HepG2 (cell line): Measurements from ENCODE around the gene UST. TPM values are rescaled to one million over a fixed set of nuclear protein-coding genes. Genes with fewer than 3 reads are reported as not detected.

Source experiments
- ATAC-seq: fragments of 200-7000 bp; cut with Tn5 transposase; 3 replicates; pipeline ENCODE4 v1.9.1; 2020; ENCODE audit warnings: mild to moderate bottlenecking, moderate library complexity
- BruUV-seq: library from RNA; stranded (reverse); fragments of 400-500 nt; replicated peaks from 2 replicates; lab custom pipeline; 2021; lab: Mats Ljungman, UMichigan
- CTCF ChIA-PET: fragments of 300-600 bp; formaldehyde crosslinking; extraction: SDS; loops from one replicate; lab custom pipeline; 2021; ENCODE audit warnings: low total read pairs, inconsistent platforms, low intra/inter-chr PET ratio; lab: Yijun Ruan, JAX
- POLR2A ChIA-PET: fragments of 350-600 bp; sonication (Branson Sonifier 250); formaldehyde crosslinking; loops from one replicate; lab custom pipeline; 2020; ENCODE audit warnings: antibody characterized with exemption, inconsistent platforms; lab: Yijun Ruan, JAX
- DNase-seq: peaks from one replicate; pipeline ENCODE4 v3.0.0-alpha.2; 2015; ENCODE audit warnings: low spot score
- FAIRE-seq: peaks from 3 replicates; lab custom pipeline; 2011; peaks lifted over from hg19 to GRCh38; lab: Jason Lieb, UNC
- H2AFZ ChIP-seq: one replicate; pipeline ENCODE4 v1.6.1; 2011; ENCODE audit warnings: low read length, inconsistent platforms
- H3K27ac ChIP-seq: fragments of 300-600 bp; 3 replicates; pipeline ENCODE4 v1.8.0; 2011; ENCODE audit warnings: mixed run types, mild to moderate bottlenecking, mixed read lengths, low read length, inconsistent platforms; ENCODE audit not compliant: insufficient read depth; ENCODE audit errors: extremely low read length
- H3K27me3 ChIP-seq, 2 experiments: fragments of 200-600 bp in 1 of 2; 2 replicates in 1 of 2; 3 replicates in 1 of 2; pipeline versions ENCODE4 v1.6.0 to v1.8.0; 2011; ENCODE audit warnings: low read length in 2 of 2, mild to moderate bottlenecking in 2 of 2, moderate library complexity in 2 of 2, inconsistent platforms in 1 of 2; ENCODE audit not compliant: insufficient read depth in 2 of 2, control insufficient read depth in 1 of 2
- H3K36me3 ChIP-seq, 2 experiments: fragments of 200-600 bp in 1 of 2; replicated peaks in 1 of 2; 2 replicates in 1 of 2; 3 replicates in 1 of 2; pipeline versions ENCODE4 v1.5.1 to v1.8.0; 2011; ENCODE audit warnings: low read length in 2 of 2, inconsistent platforms in 1 of 2; ENCODE audit not compliant: insufficient read depth in 2 of 2, control insufficient read depth in 1 of 2
- H3K4me1 ChIP-seq: 2 replicates; pipeline ENCODE4 v1.5.1; 2012; ENCODE audit warnings: low read length, inconsistent platforms; ENCODE audit not compliant: insufficient read depth
- H3K4me2 ChIP-seq: 2 replicates; pipeline ENCODE4 v1.6.0; 2011; ENCODE audit warnings: low read depth, low read length, inconsistent platforms
- H3K4me3 ChIP-seq, 3 experiments: fragments of 200-600 bp in 1 of 3; sonication (generic), shearing (Covaris generic) in 1 of 3; replicated peaks in 1 of 3; 2 replicates each; pipeline ENCODE4 v1.5.1; 2011 to 2016; ENCODE audit warnings: low read length in 3 of 3, inconsistent platforms in 2 of 3, low read depth in 2 of 3, mild to moderate bottlenecking in 2 of 3, control low read depth in 1 of 3, mixed read lengths in 1 of 3; ENCODE audit not compliant: insufficient read depth in 1 of 3
- H3K79me2 ChIP-seq: one replicate; pipeline ENCODE4 v1.6.1; 2011; ENCODE audit warnings: low read length, inconsistent platforms; ENCODE audit not compliant: insufficient read depth
- H3K9ac ChIP-seq: 2 replicates; pipeline ENCODE4 v1.6.0; 2011; ENCODE audit warnings: mild to moderate bottlenecking, low read depth, low read length, inconsistent platforms; ENCODE audit not compliant: insufficient read depth
- H3K9me3 ChIP-seq: 2 replicates; pipeline ENCODE4 v1.5.1; 2012; ENCODE audit warnings: mild to moderate bottlenecking, low read length
- H4K20me1 ChIP-seq: 2 replicates; pipeline ENCODE4 v1.6.0; 2011; ENCODE audit warnings: inconsistent platforms, mild to moderate bottlenecking, low read length, moderate library complexity; ENCODE audit not compliant: insufficient read depth
- ATF7-NPFF ChIP-seq: sonication (generic); formaldehyde crosslinking; IDR thresholded peaks from 2 replicates; pipeline ENCODE4 v1.8.1; 2023; ENCODE audit warnings: mild to moderate bottlenecking, low read depth, missing genetic modification reagents, moderate library complexity
- DR1 ChIP-seq: sonication (generic); formaldehyde crosslinking; IDR thresholded peaks from 2 replicates; pipeline ENCODE4 v1.8.0; 2021; ENCODE audit warnings: mild to moderate bottlenecking, missing genetic modification reagents, inconsistent platforms
- E2F1 ChIP-seq: sonication (generic); formaldehyde crosslinking; IDR thresholded peaks from 2 replicates; pipeline ENCODE4 v1.5.0; 2020; ENCODE audit warnings: missing genetic modification reagents
- NFIC ChIP-seq: IDR thresholded peaks from 2 replicates; pipeline ENCODE4 v1.6.1; 2012; ENCODE audit warnings: mild to moderate bottlenecking, low read length, inconsistent platforms
- NONO ChIP-seq, 2 experiments: fragments of 450-650 bp in 1 of 2; sonication (generic) in 1 of 2; formaldehyde crosslinking in 1 of 2; IDR thresholded peaks in 1 of 2; conservative IDR thresholded peaks in 1 of 2; 2 replicates each; pipeline versions ENCODE4 v1.6.1 to v1.8.0; 2017 to 2022; ENCODE audit warnings: mild to moderate bottlenecking in 1 of 2, missing genetic modification reagents in 1 of 2, moderate library complexity in 1 of 2
- SNAPC4 ChIP-seq: sonication (generic); formaldehyde crosslinking; IDR thresholded peaks from 2 replicates; pipeline ENCODE4 v1.4.0; 2020; ENCODE audit warnings: mild to moderate bottlenecking, missing genetic modification reagents
- ZKSCAN5 ChIP-seq: sonication (generic); formaldehyde crosslinking; IDR thresholded peaks from 2 replicates; pipeline ENCODE4 v1.5.1; 2020; ENCODE audit warnings: mild to moderate bottlenecking, missing genetic modification reagents
- ZNF234 ChIP-seq: sonication (generic); formaldehyde crosslinking; conservative IDR thresholded peaks from 2 replicates; pipeline ENCODE4 v1.5.1; 2020; ENCODE audit warnings: mild to moderate bottlenecking, missing genetic modification reagents
- ZNF383 ChIP-seq: sonication (generic); formaldehyde crosslinking; IDR thresholded peaks from 2 replicates; pipeline ENCODE4 v1.4.0; 2020; ENCODE audit warnings: missing genetic modification reagents, mild to moderate bottlenecking, borderline replicate concordance
- ZNF547 ChIP-seq: sonication (generic); formaldehyde crosslinking; IDR thresholded peaks from 2 replicates; pipeline ENCODE4 v1.5.1; 2020; ENCODE audit warnings: mild to moderate bottlenecking, missing genetic modification reagents
- ZSCAN30 ChIP-seq: sonication (generic); formaldehyde crosslinking; IDR thresholded peaks from 2 replicates; pipeline ENCODE4 v1.5.0; 2020; ENCODE audit warnings: mild to moderate bottlenecking, missing genetic modification reagents
- WGBS: methylation state at CpG from one replicate; pipeline ENCODE4 v1.1.6; 2017; ENCODE audit warnings: low lambda C conversion rate; 5-methylcytosine and 5-hydroxymethylcytosine counted together
- in situ Hi-C: cut with HindIII; loops from 2 replicates; pipeline ENCODE4 v1.10.0; 2017; ENCODE audit warnings: low pct_unique_long_range_greater_than_20kb; ENCODE audit not compliant: extremely low pct_ligation_motif_present
- intact Hi-C: fragments of 100-400 bp; cut with micrococcal nuclease; formaldehyde crosslinking; loops from one replicate; pipeline ENCODE4 v1.10.0; 2022; ENCODE audit not compliant: unreplicated experiment
- polyA plus RNA-seq, 8 experiments: library from polyadenylated mRNA; depleted of rRNA in 3 of 8; stranded (reverse) in 7 of 8; unstranded in 1 of 8; fragments of >200 nt; fragmentation: Illumina TruSeq in 4 of 8; extraction: Trizol in 4 of 8; gene quantifications; 2 replicates each; pipeline versions ENCODE4 v1.2.1 to v1.2.3, GENCODE V29; 2011 to 2016; ENCODE audit warnings: low read depth in 4 of 8, missing spikeins in 1 of 8, mixed read lengths in 1 of 8; ENCODE audit not compliant: insufficient read depth in 1 of 8
- total RNA-seq, 5 experiments: library from RNA; depleted of rRNA; stranded (reverse); fragments of >200 nt; fragmentation: Illumina TruSeq; extraction: Trizol; gene quantifications; 2 replicates each; pipeline ENCODE4 v1.2.3, GENCODE V29; 2016; ENCODE audit warnings: low read depth in 1 of 5

UST gene
- total and polyA plus RNA-seq, 2 of the 13 experiments (the other 11 are each of a cell fraction or from before 2014, with no cell fraction given) = 0.27 TPM; not detected in 1

GRCh38 chr6:148768646-148769270 lies 21.9 kb downstream of the UST start:
- no peak for ATAC-seq
- FAIRE-seq = no peak
- 9% methylated on average over 3 of the region's 3 CpGs for WGBS
- ChIA-PET POLR2A (no interaction called here), CTCF (no interaction called here)
- H3K27ac ChIP-seq = no peak overlapping the region
- H3K9me3 ChIP-seq = no peaks in the 10 kb centered on the region
- H3K27me3 ChIP-seq = peaks cover 0 to 12% of the 10 kb centered on the region in 2 experiments; a peak in 1 of 5 replicates
- no peaks in the 10 kb centered on the region for H4K20me1 ChIP-seq
- H2AFZ ChIP-seq = no peak overlapping the region
- no TSS peak for BruUV-seq
- no peak overlapping the region for H3K9ac ChIP-seq
- no peak overlapping the region for H3K4me3 ChIP-seq
- intact Hi-C loops (no loop called here), in situ Hi-C loops (no loop called here)
- no peaks in the 10 kb centered on the region for H3K79me2 ChIP-seq
- no peak for DNase-seq
- H3K4me2 ChIP-seq = no peak overlapping the region
- no peaks in the 10 kb centered on the region for H3K4me1 ChIP-seq
- H3K36me3 ChIP-seq = no peaks in the 10 kb centered on the region
- no peak for TF ChIP-seq ZSCAN30 (CRISPR knock-in tag)
- TF ChIP-seq, all 625 proteins: peak for 0

GRCh38 chr6:148769304-148769968 lies 22.6 kb downstream of the UST start:
- Histone ChIP-seq H4K20me1 (no peaks in the 10 kb centered on the region), H3K4me3 (no peak overlapping the region), H3K79me2 (no peaks in the 10 kb centered on the region), H3K4me2 (no peak overlapping the region), H3K27ac (no peak overlapping the region), H3K27me3 (peaks cover 0 to 14% of the 10 kb centered on the region in 2 experiments; a peak in 1 of 5 replicates), H3K9ac (no peak overlapping the region), H3K9me3 (no peaks in the 10 kb centered on the region), H3K36me3 (no peaks in the 10 kb centered on the region), H3K4me1 (no peaks in the 10 kb centered on the region), H2AFZ (no peak overlapping the region)
- DNase-seq (no peak), ATAC-seq (no peak), FAIRE-seq (no peak)
- intact Hi-C loops = no loop called here
- WGBS = 8% methylated on average over 4 of the region's 4 CpGs
- no TSS peak for BruUV-seq
- in situ Hi-C loops = no loop called here
- POLR2A ChIA-PET = no interaction called here
- CTCF ChIA-PET = no interaction called here
- no peak for TF ChIP-seq NFIC
- no peak for TF ChIP-seq ZNF383 (CRISPR knock-in tag)
- TF ChIP-seq NONO (IDR thresholded peaks at IDR 0.05) = no peak
- TF ChIP-seq NONO (CRISPR knock-in tag; conservative IDR thresholded peaks at IDR 0.05) = no peak
- TF ChIP-seq DR1 (CRISPR knock-in tag) = no peak
- no peak for TF ChIP-seq ZNF547 (CRISPR knock-in tag)
- no peak for TF ChIP-seq ZNF234 (CRISPR knock-in tag)
- TF ChIP-seq SNAPC4 (CRISPR knock-in tag) = no peak
- no peak for TF ChIP-seq E2F1
- no peak for TF ChIP-seq ATF7-NPFF (CRISPR knock-in tag)
- TF ChIP-seq ZKSCAN5 (CRISPR knock-in tag) = no peak
